ENCODE data around the gene MED15.

GRCh38 chr22:20595461-20595860, 88.1 kb downstream of the MED15 start:
- TF ChIP-seq CTCF (IDR thresholded peaks at IDR 0.05) (no peak), POLR2A (IDR thresholded peaks at IDR 0.05) (no peak)
